CD4-positive, alpha-beta memory T cell (primary cell): Measurements from ENCODE around the gene FAM168A. TPM values are rescaled to one million over a fixed set of nuclear protein-coding genes. Genes with fewer than 3 reads are reported as not detected.

Experiments
- CTCF ChIA-PET: fragments of 350-600 bp; sonication (Branson Sonifier 250); formaldehyde crosslinking; loops from one replicate; lab custom pipeline; 2021; ENCODE audit warnings: inconsistent platforms; ENCODE audit not compliant: partially characterized antibody; lab: Charles Lee
- POLR2A ChIA-PET: fragments of 350-600 bp; sonication (Branson Sonifier 250); formaldehyde crosslinking; loops from one replicate; lab custom pipeline; 2021; ENCODE audit not compliant: partially characterized antibody; lab: Charles Lee
- DNase-seq, 5 donors: peaks; one replicate each; pipeline versions ENCODE4 v3.0.0 to v3.0.0-alpha.2; 2020 to 2022; ENCODE audit warnings: mixed read lengths in 1 of 5
- H3K27ac ChIP-seq: one replicate; pipeline ENCODE4 v1.7.0; 2013; ENCODE audit warnings: low read depth, low read length
- H3K27me3 ChIP-seq: 2 replicates; pipeline ENCODE4 v1.7.0; 2013; ENCODE audit warnings: mild to moderate bottlenecking, low read length, moderate library complexity; ENCODE audit not compliant: insufficient read depth
- H3K36me3 ChIP-seq: 2 replicates; pipeline ENCODE4 v1.7.0; 2013; ENCODE audit warnings: mild to moderate bottlenecking, low read length, moderate library complexity; ENCODE audit not compliant: insufficient read depth
- H3K4me1 ChIP-seq: 2 replicates; pipeline ENCODE4 v1.7.0; 2013; ENCODE audit warnings: mild to moderate bottlenecking, low read length, moderate library complexity; ENCODE audit not compliant: insufficient read depth
- H3K4me3 ChIP-seq, 2 donors: one replicate each; pipeline ENCODE4 v1.7.0; 2013; ENCODE audit warnings: low read length in 2 of 2, mild to moderate bottlenecking in 1 of 2
- H3K9me3 ChIP-seq, 2 donors: one replicate each; pipeline ENCODE4 v1.7.0; 2013; ENCODE audit warnings: low read length in 2 of 2, control low read depth in 1 of 2; ENCODE audit not compliant: control insufficient read depth in 1 of 2
- H3K27ac Mint-ChIP-seq, 7 donors: one replicate each; pipeline ENCODE4 v1.8.0; 2020 to 2021; ENCODE audit warnings: mixed read lengths in 7 of 7, mild to moderate bottlenecking in 6 of 7, inconsistent platforms in 3 of 7, moderate library complexity in 3 of 7
- H3K27me3 Mint-ChIP-seq, 2 donors: one replicate each; pipeline ENCODE4 v1.8.0; 2020 to 2021; ENCODE audit warnings: mixed read lengths in 2 of 2
- H3K36me3 Mint-ChIP-seq, 2 donors: one replicate each; pipeline ENCODE4 v1.8.0; 2020 to 2021; ENCODE audit warnings: mixed read lengths in 2 of 2, inconsistent platforms in 1 of 2, mild to moderate bottlenecking in 1 of 2
- H3K4me1 Mint-ChIP-seq, 4 donors: one replicate each; pipeline ENCODE4 v1.8.0; 2020 to 2021; ENCODE audit warnings: mixed read lengths in 4 of 4, mild to moderate bottlenecking in 1 of 4
- H3K4me3 Mint-ChIP-seq, 8 donors: one replicate each; pipeline ENCODE4 v1.8.0; 2020 to 2021; ENCODE audit warnings: mixed read lengths in 8 of 8, mild to moderate bottlenecking in 7 of 8, moderate library complexity in 6 of 8, inconsistent platforms in 3 of 8
- H3K9me3 Mint-ChIP-seq, 8 donors: one replicate each; pipeline ENCODE4 v1.8.0; 2020 to 2021; ENCODE audit warnings: mixed read lengths in 8 of 8, mild to moderate bottlenecking in 5 of 8, inconsistent platforms in 3 of 8, moderate library complexity in 1 of 8
- intact Hi-C: fragments of 100-400 bp; cut with micrococcal nuclease; formaldehyde crosslinking; loops from one replicate; pipeline ENCODE4 v1.15.1; 2023
- polyA plus RNA-seq, 2 donors: library from polyadenylated mRNA; unstranded; fragments of 300-500 nt; fragmentation: Illumina TruSeq; gene quantifications; one replicate each; pipeline ENCODE4 v1.2.3, GENCODE V29; 2021
- total RNA-seq, 2 experiments: library from RNA; stranded (reverse); gene quantifications; one replicate each; pipeline ENCODE4 v1.2.3, GENCODE V29; 2021

The FAM168A gene
- total and polyA plus RNA-seq, 4 experiments from 2014 or later, result 0.61 to 22.7 (median 12.7) TPM

- DNase-seq, result peak; percentile 60 to 70 (median 66)
- intact Hi-C loops, result loop anchor here (1.0 kb wide), 1 partner anchor 35 kb away; no protein-coding TSS in a partner anchor
- Mint-ChIP-seq H3K4me1 (peaks cover 0 to 4% (median 0%) of the 10 kb centered on the region in 4 donors), H3K27me3 (peaks cover 6 to 13% of the 10 kb centered on the region in 2 donors), H3K9me3 (no peaks in the 10 kb centered on the region), H3K36me3 (no peaks in the 10 kb centered on the region), H3K27ac (no peak overlapping the region), H3K4me3 (peak overlapping the region in 1 of 8 donors; percentile 24)
- Histone ChIP-seq H3K27ac (no peak overlapping the region), H3K4me1 (no peaks in the 10 kb centered on the region), H3K4me3 (no peak overlapping the region), H3K9me3 (no peaks in the 10 kb centered on the region), H3K36me3 (no peaks in the 10 kb centered on the region), H3K27me3 (no peaks in the 10 kb centered on the region)
- ChIA-PET POLR2A (interaction anchor here (0.7 to 2.5 kb wide), 7 partner anchors 21 to 274 kb away, joined by 3 to 15 read pairs (median 4); partner anchors contain the start of gene FAM168A), CTCF (interaction anchor here (0.6 to 11.9 kb wide), 31 partner anchors 8 to 306 kb away, joined by 3 to 320 read pairs (median 4); partner anchors contain the start of gene PLEKHB1)
Measured at GRCh38 chr11:73625696-73626318, 27.9 kb upstream of the FAM168A start.

GRCh38 chr11:73623686-73624085 lies 25.8 kb upstream of the FAM168A start:
- no peak for DNase-seq
- peaks cover 0 to 4% (median 0%) of the 10 kb centered on the region in 4 donors for H3K4me1 Mint-ChIP-seq
- intact Hi-C loops, result no loop called here
- Histone ChIP-seq H3K4me3 (no peak overlapping the region), H3K4me1 (no peaks in the 10 kb centered on the region), H3K27ac (no peak overlapping the region), H3K27me3 (no peaks in the 10 kb centered on the region), H3K36me3 (no peaks in the 10 kb centered on the region), H3K9me3 (no peaks in the 10 kb centered on the region)
- H3K36me3 Mint-ChIP-seq, result no peaks in the 10 kb centered on the region
- no peaks in the 10 kb centered on the region for H3K9me3 Mint-ChIP-seq
- ChIA-PET POLR2A (no interaction called here), CTCF (interaction anchor here (1.0 to 11.9 kb wide), 2 partner anchors 38 to 144 kb away, joined by 4 to 320 read pairs; no protein-coding TSS in a partner anchor)
- peaks cover 6 to 13% of the 10 kb centered on the region in 2 donors for H3K27me3 Mint-ChIP-seq
- H3K27ac Mint-ChIP-seq, result no peak overlapping the region
- H3K4me3 Mint-ChIP-seq, result no peak overlapping the region

GRCh38 chr11:73622926-73623593 lies 25.1 kb upstream of the FAM168A start:
- Mint-ChIP-seq H3K27ac (no peak overlapping the region), H3K4me1 (peaks cover 0 to 4% (median 0%) of the 10 kb centered on the region in 4 donors), H3K36me3 (no peaks in the 10 kb centered on the region), H3K4me3 (no peak overlapping the region), H3K9me3 (no peaks in the 10 kb centered on the region), H3K27me3 (peaks cover 6 to 13% of the 10 kb centered on the region in 2 donors)
- ChIA-PET CTCF (interaction anchor here (1.0 to 11.9 kb wide), 2 partner anchors 38 to 143 kb away, joined by 4 to 320 read pairs; no protein-coding TSS in a partner anchor), POLR2A (no interaction called here)
- H3K36me3 ChIP-seq, result no peaks in the 10 kb centered on the region
- DNase-seq, result no peak
- H3K4me3 ChIP-seq, result no peak overlapping the region
- no peak overlapping the region for H3K27ac ChIP-seq
- intact Hi-C loops, result no loop called here
- no peaks in the 10 kb centered on the region for H3K4me1 ChIP-seq
- no peaks in the 10 kb centered on the region for H3K9me3 ChIP-seq
- H3K27me3 ChIP-seq, result no peaks in the 10 kb centered on the region

GRCh38 chr11:73614591-73614990 lies 16.7 kb upstream of the FAM168A start:
- Mint-ChIP-seq H3K36me3 (no peaks in the 10 kb centered on the region), H3K4me1 (no peaks in the 10 kb centered on the region), H3K27ac (no peak overlapping the region), H3K4me3 (no peak overlapping the region), H3K27me3 (peaks cover 3% of the 10 kb centered on the region in 2 donors), H3K9me3 (no peaks in the 10 kb centered on the region)
- DNase-seq, result no peak
- H3K4me3 ChIP-seq, result no peak overlapping the region
- intact Hi-C loops, result no loop called here
- no peak overlapping the region for H3K27ac ChIP-seq
- ChIA-PET CTCF (interaction anchor here (0.9 to 3.1 kb wide), 4 partner anchors 11 to 48 kb away, joined by 5 to 8 read pairs (median 6); no protein-coding TSS in a partner anchor), POLR2A (no interaction called here)
- H3K4me1 ChIP-seq, result no peaks in the 10 kb centered on the region
- no peaks in the 10 kb centered on the region for H3K36me3 ChIP-seq
- no peaks in the 10 kb centered on the region for H3K9me3 ChIP-seq
- no peaks in the 10 kb centered on the region for H3K27me3 ChIP-seq

- H3K9me3 Mint-ChIP-seq, result no peaks in the 10 kb centered on the region
- CTCF ChIA-PET, result interaction anchor here (2.5 to 3.1 kb wide), 2 partner anchors 13 to 50 kb away, joined by 7 to 8 read pairs; no protein-coding TSS in a partner anchor
- H3K27ac Mint-ChIP-seq, result no peak overlapping the region
- Histone ChIP-seq H3K27ac (no peak overlapping the region), H3K4me3 (no peak overlapping the region), H3K36me3 (no peaks in the 10 kb centered on the region), H3K4me1 (no peaks in the 10 kb centered on the region), H3K9me3 (no peaks in the 10 kb centered on the region), H3K27me3 (no peaks in the 10 kb centered on the region)
- H3K27me3 Mint-ChIP-seq, result peaks cover 3 to 4% of the 10 kb centered on the region in 2 donors
- intact Hi-C loops, result no loop called here
- POLR2A ChIA-PET, result no interaction called here
- no peaks in the 10 kb centered on the region for H3K36me3 Mint-ChIP-seq
- no peaks in the 10 kb centered on the region for H3K4me1 Mint-ChIP-seq
- H3K4me3 Mint-ChIP-seq, result no peak overlapping the region
- DNase-seq, result no peak
Measured at GRCh38 chr11:73612601-73613140, 14.8 kb upstream of the FAM168A start.

GRCh38 chr11:73598719-73599379 lies 937 bp upstream of the FAM168A start:
- Histone ChIP-seq H3K4me3 (peak overlapping the region; percentile 54 to 94), H3K27ac (peak overlapping the region; percentile 78), H3K9me3 (no peaks in the 10 kb centered on the region), H3K36me3 (no peaks in the 10 kb centered on the region), H3K4me1 (peaks cover 24% of the 10 kb centered on the region), H3K27me3 (no peaks in the 10 kb centered on the region)
- intact Hi-C loops, result loop anchor here (1.0 to 10.0 kb wide), 6 partner anchors 48 to 996 kb away; partner anchors contain the start of genes COA4, PAAF1, POLD3 and RAB6A
- CTCF ChIA-PET, result interaction anchor here (0.6 to 1.4 kb wide), 4 partner anchors 27 to 171 kb away, joined by 3 to 7 read pairs (median 4); no protein-coding TSS in a partner anchor
- Mint-ChIP-seq H3K27ac (peak overlapping the region; percentile 92 to 98 (median 96)), H3K4me3 (peak overlapping the region; percentile 92 to 96 (median 94)), H3K9me3 (no peaks in the 10 kb centered on the region), H3K36me3 (peaks cover 0 to 11% of the 10 kb centered on the region in 2 donors), H3K4me1 (peaks cover 19 to 36% (median 31%) of the 10 kb centered on the region in 4 donors), H3K27me3 (peaks cover 0 to 3% of the 10 kb centered on the region in 2 donors)
- DNase-seq, result no peak
- POLR2A ChIA-PET, result interaction anchor here (0.6 to 3.1 kb wide), 13 partner anchors 13 to 994 kb away, joined by 3 to 15 read pairs (median 3); partner anchors contain the start of genes C2CD3, LIPT2, PPME1 and RAB6A
